Activated CD8-positive, alpha-beta memory T cell treated with anti-CD3 and anti-CD28 coated beads, Interleukin-2, amount 50 U/mL, for 48 hours (primary cell): ENCODE measurements around the gene SLC45A3.
A peak's percentile ranks its signal among the peaks of the same experiment; 100 is the strongest.

Experiments used
- DNase-seq: peaks from one replicate; pipeline ENCODE4 v3.0.0-alpha.2; 2020

SLC45A3 gene

GRCh38 chr1:205631768-205632668 lies 48.3 kb downstream of the SLC45A3 start, which contains the start of gene ELK4:
Gene ELK4 (minus strand): TSS chr1:205632011. CDS start chr1:205623882, 8,129 bp downstream.
- DNase-seq: peak; percentile 100

- peak; percentile 87 for DNase-seq
Measured at GRCh38 chr1:205631010-205631767, 49.1 kb downstream of the SLC45A3 start.

DNA sequence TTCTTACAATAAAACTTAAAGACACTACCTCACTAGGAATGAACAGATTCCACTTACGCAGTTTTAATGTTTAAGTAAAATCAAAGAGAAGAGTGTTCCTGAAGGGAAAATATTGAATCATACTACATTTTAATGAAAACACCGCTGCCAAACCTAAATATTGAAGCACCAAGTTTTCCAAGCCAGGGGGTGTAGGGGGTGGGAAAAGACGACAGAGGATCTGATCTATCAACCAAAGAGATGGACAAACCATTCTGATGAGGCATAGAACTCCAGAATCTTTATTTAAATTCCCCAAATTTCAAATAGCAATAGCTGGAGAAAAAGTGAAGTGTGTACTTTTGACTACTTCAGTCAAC lies 49.7 kb downstream of the SLC45A3 start:
- DNase-seq: no peak

DNA sequence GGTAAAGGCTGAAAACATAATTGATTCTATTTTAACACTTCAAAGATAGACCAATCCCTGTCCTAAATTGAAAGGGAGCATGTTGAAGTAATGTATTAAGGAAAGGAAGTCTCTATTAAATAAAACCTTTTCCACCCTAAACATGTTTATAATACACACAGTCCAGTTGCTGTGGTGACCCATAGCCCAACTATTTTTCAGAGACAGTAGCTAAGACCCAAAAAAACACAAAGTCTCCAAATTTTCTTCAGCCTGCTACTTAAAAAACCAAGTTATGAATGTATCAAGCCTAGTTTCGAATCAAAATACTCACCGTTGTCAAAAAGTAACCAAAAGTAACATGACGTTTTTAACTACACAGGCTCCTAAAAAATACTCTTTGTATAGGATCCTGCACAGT lies 50.1 kb downstream of the SLC45A3 start:
- no peak for DNase-seq

DNA sequence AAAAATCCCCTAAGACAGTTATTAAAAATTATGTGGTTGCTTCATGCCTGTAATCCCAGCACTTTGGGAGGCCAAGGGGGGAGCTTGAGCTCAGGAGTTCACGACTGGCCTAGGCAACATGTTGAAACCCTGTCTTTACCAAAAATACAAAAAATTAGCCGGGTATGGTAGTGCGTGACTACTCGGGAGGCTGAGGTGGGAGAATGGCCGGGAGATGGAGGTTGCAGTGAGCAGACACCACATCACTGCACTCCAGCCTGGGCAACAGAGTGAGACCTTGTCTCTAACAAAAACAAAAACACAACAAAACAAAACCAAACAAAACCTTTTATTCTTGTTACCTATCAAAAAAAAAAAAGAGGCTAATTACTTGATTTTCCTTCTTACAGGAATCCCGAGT lies 50.6 kb downstream of the SLC45A3 start:
- no peak for DNase-seq

- DNase-seq: no peak
Measured at GRCh38 chr1:205627956-205628355, 52.4 kb downstream of the SLC45A3 start.

DNA sequence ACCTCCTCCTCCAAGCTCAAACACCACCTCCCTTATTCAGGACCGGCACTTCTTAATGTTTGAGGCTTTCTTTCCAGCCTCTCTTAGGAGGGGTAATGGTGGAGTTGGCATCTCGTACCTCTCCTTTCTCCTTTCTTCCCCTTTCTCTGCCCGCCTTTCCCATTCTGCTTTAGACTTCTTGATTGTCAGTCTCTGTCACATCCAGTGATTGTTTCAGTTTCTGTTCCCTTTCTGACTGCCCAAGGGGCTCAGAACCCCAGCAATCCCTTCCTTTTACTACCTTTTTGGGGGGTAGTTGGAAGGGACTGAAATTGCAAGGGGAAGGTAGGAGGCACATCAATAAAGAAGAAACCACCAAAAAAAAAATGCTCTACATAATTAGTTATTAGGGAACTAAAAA lies 54.1 kb downstream of the SLC45A3 start:
- no peak for DNase-seq

DNA sequence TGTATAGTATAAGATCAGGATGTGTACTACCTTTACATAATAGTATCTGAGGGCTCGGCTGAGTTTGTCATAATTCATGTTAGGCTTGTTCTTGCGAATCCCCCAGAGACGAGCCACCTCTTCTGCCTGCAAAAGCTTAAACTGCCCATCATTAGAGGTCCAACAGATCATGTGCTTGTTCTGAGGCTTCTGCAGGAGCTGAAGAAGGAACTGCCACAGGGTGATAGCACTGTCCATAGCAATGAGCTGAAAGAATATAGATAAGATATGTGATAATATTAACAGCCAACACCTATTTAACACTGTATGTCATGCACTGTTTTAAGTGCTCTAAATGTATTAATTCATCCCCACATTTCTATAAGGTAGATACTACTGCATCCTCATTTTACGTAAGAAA lies 56.7 kb downstream of the SLC45A3 start:
- DNase-seq: no peak

- DNase-seq: no peak
Measured at GRCh38 chr1:205620269-205620668, 60.0 kb downstream of the SLC45A3 start.

DNA sequence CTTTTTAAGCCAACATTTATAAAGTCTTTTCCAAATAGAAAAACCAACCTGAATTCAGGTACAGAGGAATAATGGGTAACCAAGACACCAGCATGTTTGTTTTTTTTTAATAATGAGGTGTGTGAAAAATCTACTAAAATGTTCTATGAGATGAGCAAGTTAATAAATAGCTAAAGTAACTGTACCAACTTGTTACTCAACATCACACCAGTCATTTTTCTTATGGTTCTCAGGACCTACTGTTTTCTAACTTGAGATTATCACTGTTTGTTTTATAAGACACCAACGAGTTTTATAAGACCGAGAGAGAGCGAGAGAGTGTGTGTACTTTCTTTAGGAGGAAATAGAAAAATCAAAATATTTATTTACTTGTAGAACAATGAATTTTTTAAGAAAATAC lies 60.9 kb downstream of the SLC45A3 start:
- no peak for DNase-seq

GRCh38 chr1:205616563-205617293 lies 63.6 kb downstream of the SLC45A3 start:
- no peak for DNase-seq

GRCh38 chr1:205615789-205616188 lies 64.5 kb downstream of the SLC45A3 start:
- DNase-seq: no peak

GRCh38 chr1:205613854-205614412 lies 66.4 kb downstream of the SLC45A3 start:
- DNase-seq: no peak

DNA sequence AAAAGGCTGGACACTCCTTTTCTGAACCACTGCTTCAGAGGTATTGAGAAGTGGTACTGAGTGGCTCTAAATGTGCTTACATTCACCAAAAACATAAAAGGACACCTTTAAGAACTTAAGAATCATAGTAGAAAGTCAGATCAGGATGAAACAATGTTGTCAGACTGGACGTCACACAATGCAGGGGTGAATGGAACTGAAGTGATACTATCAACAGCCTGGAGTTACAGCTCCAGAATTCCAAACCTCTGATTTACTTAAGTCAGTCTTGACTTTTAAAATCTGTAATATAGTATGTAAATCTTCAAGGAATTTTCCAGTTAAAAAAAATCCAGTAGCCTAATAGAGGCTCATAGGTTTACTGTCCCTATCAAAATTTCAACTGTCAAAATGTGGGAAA lies 67.8 kb downstream of the SLC45A3 start:
- DNase-seq: no peak

- DNase-seq: no peak
Measured at GRCh38 chr1:205612104-205612503, 68.2 kb downstream of the SLC45A3 start.

GRCh38 chr1:205610901-205611466 lies 69.3 kb downstream of the SLC45A3 start:
- no peak for DNase-seq

GRCh38 chr1:205610036-205610435 lies 70.3 kb downstream of the SLC45A3 start:
- no peak for DNase-seq
